Tibial artery (tissue), 4 donors: Measurements from ENCODE around the gene PTP4A2.

Experiments
- DNase-seq, 2 donors: peaks; one replicate each; pipeline ENCODE4 v3.0.0-alpha.2; 2019
- H3K27ac ChIP-seq, 2 donors: fragments of 200-600 bp; sonication (generic) in 1 of 2; 1 replicate in 1 of 2; 2 replicates in 1 of 2; pipeline ENCODE4 v1.5.1; 2018 to 2019; ENCODE audit warnings: mild to moderate bottlenecking in 1 of 2
- H3K27me3 ChIP-seq, 2 donors: fragments of 200-600 bp; sonication (generic) in 1 of 2; one replicate each; pipeline versions ENCODE4 v1.5.1 to v1.6.0; 2016 to 2019
- H3K36me3 ChIP-seq, 3 donors: fragments of 200-600 bp; sonication (generic) in 2 of 3; one replicate each; pipeline ENCODE4 v1.5.1; 2016 to 2019; ENCODE audit warnings: mild to moderate bottlenecking in 2 of 3
- H3K4me1 ChIP-seq, 4 donors: fragments of 200-600 bp; sonication (generic) in 2 of 4; 1 replicate in 3 of 4; 2 replicates in 1 of 4; pipeline ENCODE4 v1.5.1; 2016 to 2019
- H3K4me3 ChIP-seq, 2 donors: fragments of 200-600 bp; sonication (generic) in 1 of 2; 1 replicate in 1 of 2; 2 replicates in 1 of 2; pipeline ENCODE4 v1.5.1; 2018 to 2019; ENCODE audit warnings: mild to moderate bottlenecking in 2 of 2
- H3K9me3 ChIP-seq, 3 donors: fragments of 200-600 bp; sonication (generic) in 1 of 3; one replicate each; pipeline ENCODE4 v1.5.1; 2016 to 2019
- CTCF ChIP-seq, 2 experiments: fragments of 200-600 bp in 1 of 2; fragments of 450-650 bp in 1 of 2; IDR thresholded peaks; one replicate each; pipeline ENCODE4 v1.5.1; 2017 to 2019; ENCODE audit warnings: antibody characterized with exemption in 2 of 2, mild to moderate bottlenecking in 1 of 2, moderate library complexity in 1 of 2
- intact Hi-C: fragments of 100-400 bp; cut with DNase I; formaldehyde crosslinking; loops from one replicate; pipeline ENCODE4 v1.15.0; 2023; ENCODE audit warnings: low total_unique reads

Gene PTP4A2

GRCh38 chr1:31970873-31971272 is 32.7 kb upstream of the PTP4A2 start:
- intact Hi-C loops = no loop called here
- Histone ChIP-seq H3K4me1 (no peaks in the 10 kb centered on the region), H3K27me3 (no peaks in the 10 kb centered on the region), H3K27ac (no peak overlapping the region), H3K4me3 (no peak overlapping the region), H3K36me3 (no peaks in the 10 kb centered on the region), H3K9me3 (no peaks in the 10 kb centered on the region)
- DNase-seq = no peak
- TF ChIP-seq CTCF (IDR thresholded peaks at IDR 0.05) = no peak

GRCh38 chr1:31961536-31961935 is 23.4 kb upstream of the PTP4A2 start:
- Histone ChIP-seq H3K36me3 (no peaks in the 10 kb centered on the region), H3K4me3 (no peak overlapping the region), H3K27me3 (no peaks in the 10 kb centered on the region), H3K9me3 (no peaks in the 10 kb centered on the region), H3K27ac (no peak overlapping the region), H3K4me1 (peaks cover 0 to 5% (median 0%) of the 10 kb centered on the region in 4 donors)
- no peak for TF ChIP-seq CTCF (IDR thresholded peaks at IDR 0.05)
- intact Hi-C loops = loop anchor here (10.0 kb wide), 4 partner anchors 103 to 297 kb away; partner anchors contain the start of gene ADGRB2
- DNase-seq = no peak

- Histone ChIP-seq H3K4me3 (no peak overlapping the region), H3K27ac (no peak overlapping the region), H3K27me3 (no peaks in the 10 kb centered on the region), H3K4me1 (peaks cover 10 to 23% (median 15%) of the 10 kb centered on the region in 4 donors), H3K36me3 (no peaks in the 10 kb centered on the region), H3K9me3 (no peaks in the 10 kb centered on the region)
- no peak for TF ChIP-seq CTCF (IDR thresholded peaks at IDR 0.05)
- intact Hi-C loops = loop anchor here (10.0 kb wide), 4 partner anchors 105 to 295 kb away; partner anchors contain the start of gene ADGRB2
- peak in 1 of 2 donors; percentile 52 for DNase-seq
Observed at GRCh38 chr1:31959521-31960340, 21.6 kb upstream of the PTP4A2 start.

GRCh38 chr1:31957701-31958674 is 19.8 kb upstream of the PTP4A2 start:
- peaks cover 10 to 30% (median 18%) of the 10 kb centered on the region in 4 donors for H3K4me1 ChIP-seq
- no peak for DNase-seq
- H3K9me3 ChIP-seq = no peaks in the 10 kb centered on the region
- H3K36me3 ChIP-seq = no peaks in the 10 kb centered on the region
- no peak for TF ChIP-seq CTCF (IDR thresholded peaks at IDR 0.05)
- H3K27ac ChIP-seq = no peak overlapping the region
- intact Hi-C loops = no loop called here
- no peaks in the 10 kb centered on the region for H3K27me3 ChIP-seq
- H3K4me3 ChIP-seq = no peak overlapping the region

- Histone ChIP-seq H3K27me3 (no peaks in the 10 kb centered on the region), H3K9me3 (no peaks in the 10 kb centered on the region), H3K36me3 (no peaks in the 10 kb centered on the region), H3K4me1 (peaks cover 10 to 30% (median 18%) of the 10 kb centered on the region in 4 donors), H3K27ac (peak overlapping the region; percentile 82 to 83), H3K4me3 (no peak overlapping the region)
- TF ChIP-seq CTCF (IDR thresholded peaks at IDR 0.05) = peak; percentile 41 to 53
- intact Hi-C loops = no loop called here
- peak; percentile 89 to 93 for DNase-seq
Observed at GRCh38 chr1:31955917-31956736, 18.0 kb upstream of the PTP4A2 start.
